Bronchial epithelial cell (primary cell): ENCODE measurements around the gene RAD18. TPM values are rescaled to one million over a fixed set of nuclear protein-coding genes. Genes with fewer than 3 reads are reported as not detected.

ENCODE experiments used
- DNase-seq: peaks from one replicate; pipeline ENCODE4 v3.0.0-alpha.2; 2010; ENCODE audit warnings: low read depth
- FAIRE-seq: peaks from 2 replicates; lab custom pipeline; 2011; peaks lifted over from hg19 to GRCh38; lab: Jason Lieb, UNC
- H3K27me3 ChIP-seq: 2 replicates; pipeline ENCODE4 v1.5.1; 2011; ENCODE audit warnings: low read length; ENCODE audit not compliant: control insufficient read depth, insufficient read depth
- H3K36me3 ChIP-seq: 2 replicates; pipeline ENCODE4 v1.5.1; 2011; ENCODE audit warnings: low read length; ENCODE audit not compliant: control insufficient read depth, insufficient read depth
- H3K4me3 ChIP-seq: 2 replicates; pipeline ENCODE4 v1.5.1; 2011; ENCODE audit warnings: mild to moderate bottlenecking, low read depth, low read length, control low read depth
- total RNA-seq: library from RNA; depleted of rRNA; stranded (reverse); fragments of >200 nt; gene quantifications from 2 replicates; pipeline ENCODE4 v1.2.1, GENCODE V29; 2014
- TF ChIP-seq, protein P1 (sequence below): IDR thresholded peaks from 2 replicates; pipeline ENCODE4 v1.5.1; 2011; ENCODE audit warnings: mild to moderate bottlenecking, moderate library complexity, low read length, control low read depth, inconsistent platforms; ENCODE audit not compliant: insufficient read depth, severe bottlenecking

Gene RAD18
- total RNA-seq, 1 donor from 2014 or later = 3.9 TPM

DNA sequence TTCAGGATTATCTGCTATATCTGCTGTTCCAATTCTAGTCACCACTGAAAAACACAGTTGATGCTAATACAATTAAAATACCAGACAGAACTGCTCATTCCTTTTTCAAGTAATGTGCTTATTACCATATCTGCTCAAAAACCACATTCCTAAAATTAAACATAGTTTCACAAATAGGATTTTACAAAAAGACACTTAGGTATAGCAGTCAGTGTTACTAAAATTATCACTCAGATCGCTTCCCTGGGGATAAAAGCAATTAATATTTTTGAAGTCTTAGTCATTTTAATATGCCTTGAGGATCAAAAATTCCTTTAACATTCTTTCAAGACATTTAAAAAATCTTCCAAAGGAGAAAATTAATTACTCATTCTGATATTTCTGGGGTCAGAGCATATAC, 71.5 kb downstream of the RAD18 start:
- DNase-seq = no peak
- no peak overlapping the region for H3K4me3 ChIP-seq
- FAIRE-seq = no peak
- TF ChIP-seq, protein P1, sequence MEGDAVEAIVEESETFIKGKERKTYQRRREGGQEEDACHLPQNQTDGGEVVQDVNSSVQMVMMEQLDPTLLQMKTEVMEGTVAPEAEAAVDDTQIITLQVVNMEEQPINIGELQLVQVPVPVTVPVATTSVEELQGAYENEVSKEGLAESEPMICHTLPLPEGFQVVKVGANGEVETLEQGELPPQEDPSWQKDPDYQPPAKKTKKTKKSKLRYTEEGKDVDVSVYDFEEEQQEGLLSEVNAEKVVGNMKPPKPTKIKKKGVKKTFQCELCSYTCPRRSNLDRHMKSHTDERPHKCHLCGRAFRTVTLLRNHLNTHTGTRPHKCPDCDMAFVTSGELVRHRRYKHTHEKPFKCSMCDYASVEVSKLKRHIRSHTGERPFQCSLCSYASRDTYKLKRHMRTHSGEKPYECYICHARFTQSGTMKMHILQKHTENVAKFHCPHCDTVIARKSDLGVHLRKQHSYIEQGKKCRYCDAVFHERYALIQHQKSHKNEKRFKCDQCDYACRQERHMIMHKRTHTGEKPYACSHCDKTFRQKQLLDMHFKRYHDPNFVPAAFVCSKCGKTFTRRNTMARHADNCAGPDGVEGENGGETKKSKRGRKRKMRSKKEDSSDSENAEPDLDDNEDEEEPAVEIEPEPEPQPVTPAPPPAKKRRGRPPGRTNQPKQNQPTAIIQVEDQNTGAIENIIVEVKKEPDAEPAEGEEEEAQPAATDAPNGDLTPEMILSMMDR = no peak
- no peaks in the 10 kb centered on the region for H3K36me3 ChIP-seq
- H3K27me3 ChIP-seq = no peaks in the 10 kb centered on the region

DNA sequence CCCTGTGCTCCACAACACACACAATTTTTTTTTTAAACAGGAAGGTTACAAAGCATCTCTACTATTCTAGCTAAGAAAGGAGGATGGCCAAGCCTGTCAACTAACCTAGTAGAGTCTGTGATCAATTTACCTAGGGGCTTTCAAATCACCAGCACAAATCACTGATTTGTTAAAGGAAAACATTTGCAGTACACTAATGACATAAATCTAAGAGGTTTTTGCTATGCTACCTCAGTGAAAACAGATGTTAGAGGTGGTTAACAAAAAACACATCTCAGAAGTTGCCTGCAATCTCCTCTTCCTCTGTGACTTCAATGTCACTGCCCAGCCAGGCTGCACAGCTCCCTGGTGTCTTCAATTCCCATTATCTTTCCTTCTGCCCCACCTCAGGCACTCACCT, 72.0 kb downstream of the RAD18 start:
- no peak for DNase-seq
- H3K36me3 ChIP-seq = no peaks in the 10 kb centered on the region
- no peak for FAIRE-seq
- TF ChIP-seq, protein P1 = no peak
- no peaks in the 10 kb centered on the region for H3K27me3 ChIP-seq
- H3K4me3 ChIP-seq = no peak overlapping the region

DNA sequence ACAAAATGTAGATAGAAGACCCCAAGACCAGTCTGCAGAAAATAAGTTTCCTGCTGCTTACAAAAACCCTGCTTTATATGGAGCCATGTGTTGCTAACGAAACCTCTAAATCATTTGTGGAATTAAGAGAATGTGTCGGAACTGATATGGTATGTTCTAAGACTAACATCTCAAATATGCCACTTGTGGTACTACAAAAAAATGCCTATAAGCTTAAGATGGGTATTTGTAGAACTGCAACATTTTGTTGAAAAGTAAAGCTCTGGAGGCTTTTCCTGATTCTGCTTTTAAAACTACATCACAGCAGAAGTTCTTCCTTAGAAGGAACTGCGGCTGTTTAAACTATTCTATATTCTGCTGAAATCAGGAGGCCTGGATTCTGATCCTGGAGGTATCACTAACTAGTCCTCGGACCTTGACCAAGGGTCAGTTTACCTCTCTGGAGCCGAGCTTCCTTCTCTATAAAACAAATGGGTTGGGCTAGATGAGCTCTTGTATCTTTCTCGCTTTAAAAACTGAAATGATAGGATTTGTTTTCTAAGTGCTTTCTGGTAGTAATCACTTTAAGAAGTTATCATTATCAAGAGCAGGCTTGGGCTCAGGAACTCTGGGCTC, 74.9 kb downstream of the RAD18 start:
- H3K4me3 ChIP-seq = no peak overlapping the region
- H3K27me3 ChIP-seq = no peaks in the 10 kb centered on the region
- FAIRE-seq = no peak
- TF ChIP-seq, protein P1 = no peak
- H3K36me3 ChIP-seq = peaks cover 2% of the 10 kb centered on the region
- no peak for DNase-seq

DNA sequence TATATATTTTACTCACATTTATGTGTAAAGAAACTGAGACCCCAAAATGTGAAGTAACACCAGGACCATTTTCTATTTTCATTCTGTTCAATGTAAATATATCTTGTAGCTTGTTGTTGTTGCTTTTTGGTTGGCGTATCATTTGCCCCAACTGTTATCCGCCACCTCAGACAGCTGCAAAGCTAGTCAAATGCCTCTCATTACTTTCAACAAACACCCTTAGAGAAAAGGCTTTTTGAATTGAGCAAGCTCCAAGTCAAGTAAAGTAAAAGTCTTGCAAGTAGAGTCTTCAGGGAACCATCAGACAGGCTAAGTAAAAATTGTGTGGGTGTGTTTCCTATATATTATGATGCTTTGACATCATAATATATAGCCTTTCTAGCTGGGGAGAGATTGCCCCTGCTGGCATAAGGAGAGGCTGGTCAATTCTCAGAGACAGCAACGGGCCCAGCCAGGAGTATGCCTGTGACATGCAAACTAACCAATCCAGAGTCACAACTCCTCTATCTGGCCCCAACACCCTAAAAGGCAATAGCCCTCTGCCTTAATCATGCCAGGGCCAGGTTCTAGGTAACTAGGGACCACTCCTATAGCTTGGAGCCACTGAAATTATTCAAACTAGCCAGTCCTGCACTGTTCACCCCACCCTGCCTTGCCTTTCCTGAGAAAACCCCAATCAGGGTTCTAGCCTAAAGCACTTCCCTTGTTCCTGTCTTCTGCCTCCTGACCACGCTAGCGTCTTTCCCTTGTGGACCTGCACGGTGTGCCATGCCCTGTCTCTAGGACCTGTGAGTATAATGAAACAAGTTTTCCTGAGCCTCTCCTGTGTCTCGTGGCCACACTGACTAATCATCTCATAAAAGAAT, 75.6 kb downstream of the RAD18 start:
- DNase-seq (no peak), FAIRE-seq (no peak)
- Histone ChIP-seq H3K27me3 (no peaks in the 10 kb centered on the region), H3K4me3 (no peak overlapping the region), H3K36me3 (peaks cover 2% of the 10 kb centered on the region)
- TF ChIP-seq, protein P1 = no peak

DNA sequence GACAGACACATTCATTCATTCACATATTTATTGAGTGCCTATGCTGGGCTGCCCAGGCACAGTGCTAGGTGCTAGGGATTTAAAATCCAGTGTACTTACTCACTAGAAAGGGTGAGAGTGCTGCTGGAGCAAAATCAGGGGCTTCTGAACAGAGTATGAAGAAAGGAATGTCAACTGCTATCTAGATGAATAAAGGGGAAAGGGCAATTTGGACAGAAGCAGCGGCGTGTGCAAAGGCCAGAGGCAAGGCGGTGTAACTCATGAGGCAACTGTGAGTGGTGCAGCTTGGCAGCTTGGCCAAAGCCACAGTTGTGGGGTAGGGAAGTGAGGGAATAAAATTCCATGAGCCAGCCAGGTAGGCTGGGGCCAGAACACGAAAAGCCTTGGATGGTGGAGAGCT, 76.7 kb downstream of the RAD18 start:
- DNase-seq = no peak
- TF ChIP-seq, protein P1 = no peak
- no peak overlapping the region for H3K4me3 ChIP-seq
- peaks cover 2% of the 10 kb centered on the region for H3K36me3 ChIP-seq
- H3K27me3 ChIP-seq = no peaks in the 10 kb centered on the region
- no peak for FAIRE-seq
